Activated T-cell treated with anti-CD3 and anti-CD28 coated beads, Interleukin-2, amount 50 U/mL, for 72 hours (primary cell): ENCODE results near the gene COPZ1. TPM values are rescaled to one million over a fixed set of nuclear protein-coding genes. Genes with fewer than 3 reads are reported as not detected.

Experiments
- ATAC-seq, 2 donors: fragments of 150-1000 bp; cut with Tn5 transposase; replicated peaks in 1 of 2; 2 replicates each; pipeline ENCODE4 v1.10.0; 2021; ENCODE audit warnings: moderate library complexity in 2 of 2, mild to moderate bottlenecking in 1 of 2
- DNase-seq, 2 donors: peaks; one replicate each; pipeline ENCODE4 v3.0.0; 2021 to 2022; ENCODE audit warnings: mixed read lengths in 1 of 2
- H3K27ac Mint-ChIP-seq: one replicate; pipeline ENCODE4 v1.8.0; 2022; ENCODE audit warnings: mild to moderate bottlenecking, moderate library complexity, mixed read lengths
- H3K27me3 Mint-ChIP-seq: one replicate; pipeline ENCODE4 v1.8.0; 2022; ENCODE audit warnings: low read depth, mixed read lengths
- H3K36me3 Mint-ChIP-seq, 2 donors: one replicate each; pipeline ENCODE4 v1.8.0; 2022; ENCODE audit warnings: mixed read lengths in 2 of 2, mild to moderate bottlenecking in 1 of 2; ENCODE audit not compliant: insufficient read depth in 2 of 2
- H3K4me1 Mint-ChIP-seq: one replicate; pipeline ENCODE4 v1.8.0; 2022; ENCODE audit warnings: low read depth, mixed read lengths
- H3K4me3 Mint-ChIP-seq, 2 donors: one replicate each; pipeline ENCODE4 v1.8.0; 2022; ENCODE audit warnings: mild to moderate bottlenecking in 2 of 2, mixed read lengths in 2 of 2, moderate library complexity in 2 of 2
- H3K9me3 Mint-ChIP-seq, 2 donors: one replicate each; pipeline ENCODE4 v1.8.0; 2022; ENCODE audit warnings: mixed read lengths in 2 of 2
- total RNA-seq, 2 donors: library from RNA; stranded (reverse); gene quantifications; one replicate each; pipeline ENCODE4 v1.2.3, GENCODE V29; 2022

COPZ1 gene
- total RNA-seq, 2 donors from 2014 or later, result 124 to 135 TPM

GRCh38 chr12:54331461-54331860 is 6.5 kb downstream of the COPZ1 start:
- Mint-ChIP-seq H3K9me3 (no peaks in the 10 kb centered on the region), H3K36me3 (peaks cover 0 to 2% of the 10 kb centered on the region in 2 donors), H3K27me3 (no peaks in the 10 kb centered on the region), H3K4me3 (no peak overlapping the region), H3K27ac (peak overlapping the region; percentile 50), H3K4me1 (peaks cover 52% of the 10 kb centered on the region)
- no peak for DNase-seq
- ATAC-seq, result no peak

- Mint-ChIP-seq H3K27me3 (no peaks in the 10 kb centered on the region), H3K4me3 (peak overlapping the region in 1 of 2 donors; percentile 47), H3K4me1 (peaks cover 39% of the 10 kb centered on the region), H3K27ac (no peak overlapping the region), H3K9me3 (no peaks in the 10 kb centered on the region), H3K36me3 (peaks cover 0 to 2% of the 10 kb centered on the region in 2 donors)
- peak in 1 of 2 donors; percentile 73 for ATAC-seq
- DNase-seq, result no peak
These were observed 8.6 kb downstream of the COPZ1 start for GRCh38 chr12:54333420-54334034.

GRCh38 chr12:54337280-54337842 is 12.4 kb downstream of the COPZ1 start:
- no peak overlapping the region for H3K4me3 Mint-ChIP-seq
- peaks cover 4 to 6% of the 10 kb centered on the region in 2 donors for H3K36me3 Mint-ChIP-seq
- no peaks in the 10 kb centered on the region for H3K9me3 Mint-ChIP-seq
- H3K27me3 Mint-ChIP-seq, result no peaks in the 10 kb centered on the region
- H3K4me1 Mint-ChIP-seq, result peaks cover 11% of the 10 kb centered on the region
- DNase-seq, result no peak
- no peak for ATAC-seq
- no peak overlapping the region for H3K27ac Mint-ChIP-seq

GRCh38 chr12:54337854-54338650 is 13.1 kb downstream of the COPZ1 start:
- H3K27me3 Mint-ChIP-seq, result no peaks in the 10 kb centered on the region
- peaks cover 11% of the 10 kb centered on the region for H3K4me1 Mint-ChIP-seq
- no peak for DNase-seq
- peaks cover 6 to 9% of the 10 kb centered on the region in 2 donors for H3K36me3 Mint-ChIP-seq
- no peak for ATAC-seq
- no peaks in the 10 kb centered on the region for H3K9me3 Mint-ChIP-seq
- H3K4me3 Mint-ChIP-seq, result no peak overlapping the region
- no peak overlapping the region for H3K27ac Mint-ChIP-seq

GRCh38 chr12:54338698-54339296 is 13.9 kb downstream of the COPZ1 start:
- Mint-ChIP-seq H3K27ac (no peak overlapping the region), H3K4me3 (no peak overlapping the region), H3K9me3 (no peaks in the 10 kb centered on the region), H3K4me1 (peaks cover 6% of the 10 kb centered on the region), H3K36me3 (peaks cover 6 to 14% of the 10 kb centered on the region in 2 donors), H3K27me3 (no peaks in the 10 kb centered on the region)
- DNase-seq (no peak), ATAC-seq (no peak)

- Mint-ChIP-seq H3K27ac (no peak overlapping the region), H3K9me3 (no peaks in the 10 kb centered on the region)
- ATAC-seq, result no peak
These were observed 15.9 kb downstream of the COPZ1 start for GRCh38 chr12:54340846-54341245.

DNA sequence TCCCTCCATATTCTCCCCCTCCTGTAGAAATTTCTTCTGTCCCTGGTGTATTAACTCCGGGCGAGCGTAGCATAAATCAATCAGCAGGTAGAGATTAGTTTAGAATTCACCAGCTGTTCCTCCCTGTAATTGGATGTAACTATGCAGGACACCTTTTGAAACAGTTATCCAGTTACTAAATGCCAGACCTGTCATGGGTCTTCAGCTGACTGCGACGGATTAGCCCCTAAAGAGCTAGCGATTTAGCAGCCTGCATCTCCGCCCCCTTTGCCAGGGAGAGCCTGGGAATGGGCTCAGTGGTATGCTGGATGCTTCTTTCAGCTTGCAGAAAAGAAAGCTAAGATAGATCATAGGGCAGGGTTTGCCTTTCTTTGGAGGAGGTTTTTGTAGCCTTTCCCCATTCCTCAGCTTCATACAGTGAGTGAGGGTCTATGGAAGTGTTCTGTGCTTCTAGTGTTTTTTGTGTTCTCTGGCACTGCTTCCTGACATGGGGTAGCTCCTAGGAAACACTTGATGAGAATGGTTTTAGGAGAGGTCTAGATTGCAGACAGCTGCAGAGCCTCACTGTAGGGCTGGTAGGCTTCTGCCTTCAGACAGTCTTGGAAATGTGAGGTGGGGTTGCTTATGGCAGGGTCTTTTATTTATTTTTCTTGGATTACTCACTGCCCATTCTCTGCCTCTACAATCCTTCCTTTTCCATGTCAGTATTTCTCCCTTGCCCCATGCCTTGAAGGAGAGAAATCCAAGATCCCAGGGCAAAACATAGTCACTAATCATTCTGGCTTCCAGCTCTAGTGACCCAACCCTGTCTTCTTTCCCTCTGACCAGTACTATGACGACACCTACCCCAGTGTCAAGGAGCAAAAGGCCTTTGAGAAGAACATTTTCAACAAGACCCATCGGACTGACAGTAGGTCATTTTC is 16.7 kb downstream of the COPZ1 start:
- DNase-seq (no peak), ATAC-seq (no peak)
- Mint-ChIP-seq H3K9me3 (no peaks in the 10 kb centered on the region), H3K27ac (no peak overlapping the region), H3K4me3 (no peak overlapping the region), H3K27me3 (no peaks in the 10 kb centered on the region), H3K4me1 (no peaks in the 10 kb centered on the region), H3K36me3 (peaks cover 6 to 19% of the 10 kb centered on the region in 2 donors)

More at GRCh38 chr12:54340846-54341245, 15.9 kb downstream of the COPZ1 start:
- H3K27me3 Mint-ChIP-seq, result no peaks in the 10 kb centered on the region
- no peak for DNase-seq
- no peak overlapping the region for H3K4me3 Mint-ChIP-seq
- H3K36me3 Mint-ChIP-seq, result peaks cover 6 to 19% of the 10 kb centered on the region in 2 donors
- H3K4me1 Mint-ChIP-seq, result peaks cover 4% of the 10 kb centered on the region

DNA sequence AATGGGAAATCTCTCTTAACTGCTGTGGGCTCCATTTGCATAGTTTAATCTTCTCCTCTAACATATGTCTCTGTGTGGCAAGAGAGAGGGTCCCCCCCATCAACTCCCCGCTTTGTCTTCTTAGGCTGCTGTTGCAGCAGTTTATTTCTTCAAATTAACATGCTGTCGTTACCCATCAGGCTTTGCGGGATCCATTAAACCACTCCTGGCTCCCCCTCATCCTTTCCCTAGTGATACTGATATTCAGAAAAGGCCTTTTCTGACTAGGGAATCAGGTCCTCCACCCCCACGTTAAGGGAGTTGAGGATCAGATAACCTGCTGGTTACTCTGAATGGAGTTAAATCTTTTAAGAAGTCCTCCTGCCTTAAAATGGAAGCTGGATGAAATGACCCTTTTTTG is 24.1 kb downstream of the COPZ1 start:
- no peaks in the 10 kb centered on the region for H3K27me3 Mint-ChIP-seq
- H3K4me3 Mint-ChIP-seq, result no peak overlapping the region
- H3K27ac Mint-ChIP-seq, result no peak overlapping the region
- peaks cover 15% of the 10 kb centered on the region for H3K4me1 Mint-ChIP-seq
- no peaks in the 10 kb centered on the region for H3K9me3 Mint-ChIP-seq
- no peak for ATAC-seq
- no peak for DNase-seq
- H3K36me3 Mint-ChIP-seq, result peaks cover 3 to 10% of the 10 kb centered on the region in 2 donors

DNA sequence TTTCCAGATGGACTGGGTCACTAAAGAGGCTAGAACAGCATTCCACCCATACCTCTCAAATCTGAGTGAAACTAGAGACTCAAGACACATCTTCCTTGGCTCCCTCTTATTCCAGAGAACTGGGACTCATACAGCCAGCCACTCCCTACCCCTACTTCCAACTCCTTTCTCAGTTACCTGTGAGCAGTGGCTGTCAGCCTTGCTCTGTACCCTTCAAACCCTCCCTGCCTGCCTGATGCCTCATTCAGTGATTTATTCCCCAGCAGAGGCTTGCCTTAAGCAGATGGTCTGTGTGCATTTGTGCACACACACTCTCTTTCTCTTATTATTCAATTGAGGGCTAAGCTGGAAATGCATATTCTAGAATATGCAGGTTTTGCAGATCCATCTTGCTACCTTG is 24.7 kb downstream of the COPZ1 start:
- H3K4me1 Mint-ChIP-seq, result peaks cover 15% of the 10 kb centered on the region
- DNase-seq, result no peak
- no peaks in the 10 kb centered on the region for H3K9me3 Mint-ChIP-seq
- H3K36me3 Mint-ChIP-seq, result peaks cover 3 to 10% of the 10 kb centered on the region in 2 donors
- H3K27me3 Mint-ChIP-seq, result no peaks in the 10 kb centered on the region
- H3K27ac Mint-ChIP-seq, result no peak overlapping the region
- ATAC-seq, result no peak
- no peak overlapping the region for H3K4me3 Mint-ChIP-seq

DNA sequence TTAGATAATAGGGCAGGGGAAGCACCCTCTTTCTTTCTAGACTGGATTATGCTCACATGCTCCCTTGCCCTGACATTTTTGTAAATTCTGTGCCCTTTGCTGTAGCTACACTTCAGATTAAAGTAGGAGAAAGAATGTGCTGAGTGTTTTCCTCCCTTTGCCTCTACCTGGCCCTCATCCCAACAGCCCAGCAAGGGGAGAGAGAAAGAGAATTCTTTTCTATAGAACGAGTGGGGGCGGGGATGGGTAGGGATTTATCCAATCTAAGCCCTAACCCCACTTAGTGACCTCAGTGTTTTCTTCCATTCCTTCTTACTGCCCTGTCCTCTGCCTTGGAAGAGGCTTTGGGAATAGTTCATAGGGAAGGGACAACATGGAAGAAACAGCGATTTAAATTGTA is 25.8 kb downstream of the COPZ1 start:
- H3K4me1 Mint-ChIP-seq, result peaks cover 15% of the 10 kb centered on the region
- no peak overlapping the region for H3K4me3 Mint-ChIP-seq
- ATAC-seq (no peak), DNase-seq (no peak)
- peaks cover 3 to 5% of the 10 kb centered on the region in 2 donors for H3K36me3 Mint-ChIP-seq
- no peaks in the 10 kb centered on the region for H3K27me3 Mint-ChIP-seq
- H3K9me3 Mint-ChIP-seq, result no peaks in the 10 kb centered on the region
- H3K27ac Mint-ChIP-seq, result no peak overlapping the region

DNA sequence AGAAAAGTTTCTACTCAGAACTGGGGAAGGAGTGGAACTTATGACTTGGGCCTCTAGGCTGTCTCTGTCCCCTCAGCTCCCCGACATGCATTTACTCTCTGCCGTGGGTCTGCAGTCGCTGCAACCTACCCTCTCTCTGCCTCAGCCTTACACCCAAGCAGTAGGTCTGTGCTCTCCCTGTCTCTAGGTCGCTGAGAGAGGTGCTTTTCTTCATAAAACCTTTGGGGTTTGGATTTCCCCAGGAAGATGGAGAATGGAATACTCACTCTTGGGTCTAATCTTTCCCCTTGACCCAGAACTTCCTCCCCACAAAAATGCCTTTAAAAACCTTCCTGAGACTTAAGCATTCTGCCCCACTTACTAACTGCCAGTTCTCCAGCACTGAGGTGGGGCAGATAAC is 26.4 kb downstream of the COPZ1 start:
- ATAC-seq, result no peak
- Mint-ChIP-seq H3K27ac (no peak overlapping the region), H3K4me3 (peak overlapping the region in 1 of 2 donors; percentile 74), H3K4me1 (peaks cover 15% of the 10 kb centered on the region), H3K36me3 (peaks cover 3 to 5% of the 10 kb centered on the region in 2 donors), H3K27me3 (no peaks in the 10 kb centered on the region), H3K9me3 (no peaks in the 10 kb centered on the region)
- DNase-seq, result no peak

- H3K36me3 Mint-ChIP-seq, result peaks cover 3 to 5% of the 10 kb centered on the region in 2 donors
- H3K9me3 Mint-ChIP-seq, result no peaks in the 10 kb centered on the region
- H3K4me3 Mint-ChIP-seq, result peak overlapping the region; percentile 61 to 74
- no peaks in the 10 kb centered on the region for H3K27me3 Mint-ChIP-seq
- H3K27ac Mint-ChIP-seq, result peak overlapping the region; percentile 55
- peaks cover 17% of the 10 kb centered on the region for H3K4me1 Mint-ChIP-seq
- ATAC-seq, result peak; percentile 83 to 85
- DNase-seq, result peak; percentile 46 to 56
These were observed 27.1 kb downstream of the COPZ1 start for GRCh38 chr12:54352022-54352531.
